ENCODE results near the gene PPME1. TPM values are rescaled to one million over a fixed set of nuclear protein-coding genes. Genes with fewer than 3 reads are reported as not detected.

Gene PPME1
- total and polyA plus RNA-seq, 9 of the 15 experiments (the other 6 are each of a cell fraction or from before 2014, with no cell fraction given) = 9.8 to 81.7 (median 37.6) TPM

DNA sequence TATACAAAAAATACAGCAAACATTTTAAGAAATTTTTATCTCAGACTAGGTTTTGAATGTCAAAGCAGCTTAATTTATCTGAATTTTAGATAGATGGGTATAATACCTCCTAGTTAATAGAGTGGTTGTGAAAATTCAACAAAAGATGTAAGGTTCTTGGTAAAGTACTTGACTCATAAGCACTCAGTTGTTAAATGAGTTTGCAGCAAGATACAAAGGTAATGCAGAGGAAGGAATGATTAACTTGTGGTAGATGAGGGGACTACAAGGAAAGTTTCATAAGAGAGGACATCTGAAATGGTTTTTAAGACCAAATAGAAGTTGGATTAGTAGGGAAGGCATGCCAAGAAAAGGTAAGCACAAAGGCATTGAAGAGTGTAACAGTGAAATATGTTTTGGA, 37.4 kb downstream of the PPME1 start:
- H3K27me3 ChIP-seq (ENCODE audit: control insufficient read depth in 2 of 2, insufficient read depth in 2 of 2, low read length in 2 of 2) = no peaks in the 10 kb centered on the region
- peaks cover 81% of the 10 kb centered on the region for H3K36me3 ChIP-seq (ENCODE audit: control insufficient read depth, insufficient read depth, low read length)
- TF ChIP-seq NFRKB (IDR thresholded peaks at IDR 0.05; ENCODE audit: low read depth) (no peak), SREBF2 (CRISPR knock-in tag; IDR thresholded peaks at IDR 0.05) (no peak), OTX1 (CRISPR knock-in tag; IDR thresholded peaks at IDR 0.05) (no peak), ATF1 (CRISPR knock-in tag; IDR thresholded peaks at IDR 0.05) (no peak), ATF1 (tag; IDR thresholded peaks at IDR 0.05) (no peak), THRB (CRISPR knock-in tag; conservative IDR thresholded peaks at IDR 0.05) (no peak), JUN (IDR thresholded peaks at IDR 0.05; ENCODE audit: borderline replicate concordance, low read depth, low read length) (no peak), JUN (CRISPR knock-in tag; IDR thresholded peaks at IDR 0.05; ENCODE audit: borderline replicate concordance) (no peak), RHOXF2B (CRISPR knock-in tag; conservative IDR thresholded peaks at IDR 0.05) (no peak), HCFC1 (IDR thresholded peaks at IDR 0.05; ENCODE audit: low read depth, low read length) (no peak), SMARCA4 (IDR thresholded peaks at IDR 0.05) (no peak), PHF20 (IDR thresholded peaks at IDR 0.05; ENCODE audit: partially characterized antibody) (no peak), SREBF1 (IDR thresholded peaks at IDR 0.05; ENCODE audit: borderline replicate concordance, low read depth, low read length) (no peak), WHSC1 (IDR thresholded peaks at IDR 0.05; ENCODE audit: low read length) (no peak), DEAF1 (CRISPR knock-in tag; IDR thresholded peaks at IDR 0.05) (no peak), MEF2D (tag; conservative IDR thresholded peaks at IDR 0.05; ENCODE audit: low read depth) (no peak)
- TF ChIP-seq, protein P1, sequence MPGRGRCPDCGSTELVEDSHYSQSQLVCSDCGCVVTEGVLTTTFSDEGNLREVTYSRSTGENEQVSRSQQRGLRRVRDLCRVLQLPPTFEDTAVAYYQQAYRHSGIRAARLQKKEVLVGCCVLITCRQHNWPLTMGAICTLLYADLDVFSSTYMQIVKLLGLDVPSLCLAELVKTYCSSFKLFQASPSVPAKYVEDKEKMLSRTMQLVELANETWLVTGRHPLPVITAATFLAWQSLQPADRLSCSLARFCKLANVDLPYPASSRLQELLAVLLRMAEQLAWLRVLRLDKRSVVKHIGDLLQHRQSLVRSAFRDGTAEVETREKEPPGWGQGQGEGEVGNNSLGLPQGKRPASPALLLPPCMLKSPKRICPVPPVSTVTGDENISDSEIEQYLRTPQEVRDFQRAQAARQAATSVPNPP (IDR thresholded peaks at IDR 0.05; ENCODE audit: borderline replicate concordance, insufficient read depth, insufficient read length) = no peak
- TF ChIP-seq, protein P2, sequence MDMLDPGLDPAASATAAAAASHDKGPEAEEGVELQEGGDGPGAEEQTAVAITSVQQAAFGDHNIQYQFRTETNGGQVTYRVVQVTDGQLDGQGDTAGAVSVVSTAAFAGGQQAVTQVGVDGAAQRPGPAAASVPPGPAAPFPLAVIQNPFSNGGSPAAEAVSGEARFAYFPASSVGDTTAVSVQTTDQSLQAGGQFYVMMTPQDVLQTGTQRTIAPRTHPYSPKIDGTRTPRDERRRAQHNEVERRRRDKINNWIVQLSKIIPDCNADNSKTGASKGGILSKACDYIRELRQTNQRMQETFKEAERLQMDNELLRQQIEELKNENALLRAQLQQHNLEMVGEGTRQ (CRISPR knock-in tag; IDR thresholded peaks at IDR 0.05) = no peak
- TF ChIP-seq, protein P3, sequence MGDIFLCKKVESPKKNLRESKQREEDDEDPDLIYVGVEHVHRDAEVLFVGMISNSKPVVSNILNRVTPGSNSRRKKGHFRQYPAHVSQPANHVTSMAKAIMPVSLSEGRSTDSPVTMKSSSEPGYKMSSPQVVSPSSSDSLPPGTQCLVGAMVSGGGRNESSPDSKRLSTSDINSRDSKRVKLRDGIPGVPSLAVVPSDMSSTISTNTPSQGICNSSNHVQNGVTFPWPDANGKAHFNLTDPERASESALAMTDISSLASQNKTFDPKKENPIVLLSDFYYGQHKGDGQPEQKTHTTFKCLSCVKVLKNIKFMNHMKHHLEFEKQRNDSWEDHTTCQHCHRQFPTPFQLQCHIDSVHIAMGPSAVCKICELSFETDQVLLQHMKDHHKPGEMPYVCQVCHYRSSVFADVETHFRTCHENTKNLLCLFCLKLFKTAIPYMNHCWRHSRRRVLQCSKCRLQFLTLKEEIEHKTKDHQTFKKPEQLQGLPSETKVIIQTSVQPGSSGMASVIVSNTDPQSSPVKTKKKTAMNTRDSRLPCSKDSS (IDR thresholded peaks at IDR 0.05; ENCODE audit: low read depth, partially characterized antibody) = no peak
- no peak for DNase-seq (ENCODE audit: extremely low read depth in 1 of 4, low spot score in 3 of 4)
- ChIA-PET POLR2A (interaction anchor here (2.0 kb wide), 1 partner anchor 11 kb away, joined by 5 read pairs; no protein-coding TSS in a partner anchor), CTCF (ENCODE audit: low intra/inter-chr PET ratio) (no interaction called here)
- H3K4me2 ChIP-seq (ENCODE audit: insufficient read depth, low read length) = no peak overlapping the region
- BruUV-seq (replicated peaks) = no TSS peak
- in situ Hi-C loops (cut with MboI) = no loop called here
- no peaks in the 10 kb centered on the region for H3K79me2 ChIP-seq (ENCODE audit: control insufficient read depth, insufficient read depth, low read length)
- H3K4me3 ChIP-seq = no peak overlapping the region
- H3K27ac ChIP-seq (ENCODE audit: extremely low read depth, low read depth, low read length) = no peak overlapping the region
- ATAC-seq = no peak
- H2AFZ ChIP-seq (ENCODE audit: low read depth, low read length) = no peak overlapping the region
- FAIRE-seq = no peak
- H3K9me3 ChIP-seq (replicated peaks; ENCODE audit: control insufficient read depth, insufficient read depth, low read depth, low read length) = no peaks in the 10 kb centered on the region; the same call in 1 of the 2 replicates
- no peak overlapping the region for H3K9ac ChIP-seq (ENCODE audit: insufficient read depth in 1 of 2, low read depth in 2 of 2, low read length in 2 of 2)
- H3K9me1 ChIP-seq (ENCODE audit: control insufficient read depth, insufficient read depth, low read length) = no peaks in the 10 kb centered on the region
- peaks cover 0 to 4% of the 10 kb centered on the region in 2 experiments; a peak in 2 of 5 replicates for H3K4me1 ChIP-seq (replicated peaks in 1 of 2; ENCODE audit: control insufficient read depth in 2 of 2, insufficient read depth in 2 of 2, low read length in 2 of 2)
- H4K20me1 ChIP-seq (replicated peaks; ENCODE audit: control insufficient read depth, insufficient read depth, low read length) = no peaks in the 10 kb centered on the region
- intact Hi-C loops (cut with micrococcal nuclease) = no loop called here
